HG02852 (cell line): ENCODE data around the gene LARGE1.

ENCODE experiments used
- ATAC-seq: cut with Tn5 transposase; IDR thresholded peaks from one replicate; pipeline ENCODE4 v1.9.1; 2021; ENCODE audit warnings: mild to moderate bottlenecking, moderate library complexity; ENCODE audit not compliant: unreplicated experiment

LARGE1 gene

DNA sequence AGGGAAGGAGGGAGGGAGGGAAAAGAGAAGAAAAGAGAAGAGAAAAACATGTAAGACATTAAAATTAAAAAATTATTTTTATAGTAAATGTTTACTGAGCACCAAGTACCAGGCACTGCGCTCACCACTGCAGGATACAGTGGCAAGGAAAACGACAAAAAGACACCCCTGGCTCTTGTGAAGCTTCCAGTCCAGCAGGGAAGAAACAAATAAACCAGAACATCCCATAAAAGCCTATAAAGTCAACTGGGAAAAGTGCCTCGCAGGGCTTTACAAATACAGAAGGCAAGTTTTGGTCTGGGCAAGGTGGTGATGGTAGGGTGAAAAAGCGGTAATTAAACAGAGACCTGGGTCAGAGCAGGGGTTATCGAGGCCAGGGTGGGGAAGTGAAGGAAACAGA is 33.6 kb downstream of the LARGE1 start:
- ATAC-seq = no peak

DNA sequence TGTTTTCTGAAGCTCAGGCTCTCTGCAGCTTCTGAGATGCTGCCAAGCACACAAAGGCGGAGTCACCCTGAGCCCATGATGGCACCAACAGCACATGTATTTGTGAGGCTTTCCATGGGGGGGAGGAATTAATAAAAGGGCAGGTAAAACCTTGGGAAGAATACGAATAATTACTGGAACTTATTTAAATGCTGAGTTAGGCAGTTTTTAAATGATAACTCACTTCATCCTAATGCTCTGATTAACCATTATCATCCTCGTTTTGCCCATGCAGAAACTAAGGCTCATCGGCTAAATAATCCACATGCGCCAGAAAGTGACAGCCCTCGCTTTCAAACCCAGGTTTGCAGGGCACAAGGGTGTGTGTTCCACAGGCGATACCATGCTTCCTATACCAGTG is 35.4 kb downstream of the LARGE1 start:
- ATAC-seq = no peak

DNA sequence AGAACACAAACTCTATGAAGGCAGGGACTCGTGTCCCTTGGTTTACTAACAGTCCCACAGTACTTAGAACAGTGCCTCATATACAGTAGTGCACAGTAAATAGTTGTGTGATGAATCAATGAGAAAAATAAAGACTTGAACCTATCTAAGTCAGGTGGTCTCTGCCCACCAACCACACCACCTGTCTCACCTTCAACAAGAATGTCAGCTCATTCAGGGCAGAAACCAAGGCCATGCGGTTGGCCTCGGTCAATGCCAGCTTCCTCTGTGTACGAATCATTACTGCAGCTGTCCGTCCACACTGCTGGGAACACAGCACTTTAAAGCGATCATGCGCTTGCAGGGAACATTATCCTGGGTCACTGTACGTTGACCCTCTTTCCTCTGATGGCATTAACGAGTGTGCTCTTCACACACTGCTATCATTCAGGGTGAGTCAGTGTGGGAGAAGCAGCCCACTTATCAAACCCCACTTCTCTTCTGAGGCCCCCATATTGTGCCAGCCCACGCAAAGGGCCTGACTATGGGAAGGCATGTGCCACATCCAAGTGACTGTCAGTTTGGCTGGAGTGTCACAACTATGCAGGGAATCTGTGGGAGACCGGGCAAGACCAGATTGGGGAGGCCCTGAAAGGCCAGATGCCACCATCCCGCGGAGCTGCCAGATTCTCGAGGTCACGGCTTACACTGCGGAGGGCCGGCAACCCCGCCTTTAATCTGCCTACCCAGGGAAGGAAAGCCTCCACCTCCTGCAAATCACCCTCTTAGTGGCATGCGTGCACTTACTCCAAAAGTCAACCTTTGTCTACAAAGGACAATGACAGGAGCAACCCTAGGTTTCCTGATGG is 36.1 kb downstream of the LARGE1 start:
- no peak for ATAC-seq

DNA sequence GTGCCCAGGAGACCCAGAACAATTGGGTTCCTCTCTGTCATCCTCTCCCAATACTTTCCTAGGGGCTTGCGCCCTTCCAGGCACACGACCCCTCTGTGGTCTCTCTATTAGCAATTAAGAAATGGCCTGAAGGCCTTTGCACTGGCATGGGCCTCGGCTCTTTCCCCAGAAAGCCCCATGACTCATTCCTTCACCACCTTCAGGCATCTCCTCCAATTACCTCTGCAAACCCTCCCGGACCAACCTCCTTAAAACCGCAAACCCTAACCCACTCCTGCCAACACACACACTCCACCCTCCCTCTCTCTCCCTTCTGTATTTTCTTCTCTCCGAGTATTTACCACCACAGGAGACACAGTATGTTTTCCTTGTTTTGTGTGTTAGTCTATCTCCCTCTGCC is 36.7 kb downstream of the LARGE1 start:
- ATAC-seq = no peak

DNA sequence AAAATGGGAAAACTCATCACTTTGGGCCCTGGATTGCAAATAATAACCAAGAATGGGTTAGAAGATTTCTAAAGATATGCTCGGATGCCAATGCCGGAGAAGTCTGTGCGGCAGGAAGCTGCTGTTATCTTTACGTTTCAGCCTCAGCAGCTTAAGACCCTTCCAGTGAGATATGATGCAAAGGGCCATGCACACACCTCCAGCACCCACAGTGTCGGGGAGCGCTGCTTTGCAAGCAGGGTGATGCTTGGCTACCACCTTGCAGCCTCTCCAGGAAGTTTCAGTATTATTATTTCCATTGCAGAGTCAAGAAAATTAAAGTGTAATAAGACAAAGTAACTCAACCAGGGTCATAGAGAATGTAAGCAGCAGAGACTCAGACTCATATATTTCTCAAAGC is 37.3 kb downstream of the LARGE1 start:
- no peak for ATAC-seq

DNA sequence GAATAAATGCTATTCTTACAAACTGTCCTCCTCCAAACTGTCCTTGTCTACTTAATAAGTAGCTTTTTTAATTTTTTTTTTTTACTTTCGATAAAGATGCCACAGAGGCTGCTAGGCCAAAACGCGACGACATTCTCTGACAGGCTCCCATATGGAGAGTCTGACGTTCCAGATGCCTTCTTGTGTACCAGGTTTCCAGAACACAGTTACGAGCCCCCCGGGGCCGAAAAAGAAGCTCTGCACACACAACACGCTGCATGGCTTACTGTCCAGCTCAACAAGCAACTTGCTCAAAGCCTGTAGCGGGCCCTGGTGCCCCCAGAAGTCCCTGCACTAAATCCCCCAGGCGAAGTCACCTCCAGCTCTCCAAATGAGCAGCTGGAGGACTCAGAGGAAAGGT is 39.3 kb downstream of the LARGE1 start:
- no peak for ATAC-seq

DNA sequence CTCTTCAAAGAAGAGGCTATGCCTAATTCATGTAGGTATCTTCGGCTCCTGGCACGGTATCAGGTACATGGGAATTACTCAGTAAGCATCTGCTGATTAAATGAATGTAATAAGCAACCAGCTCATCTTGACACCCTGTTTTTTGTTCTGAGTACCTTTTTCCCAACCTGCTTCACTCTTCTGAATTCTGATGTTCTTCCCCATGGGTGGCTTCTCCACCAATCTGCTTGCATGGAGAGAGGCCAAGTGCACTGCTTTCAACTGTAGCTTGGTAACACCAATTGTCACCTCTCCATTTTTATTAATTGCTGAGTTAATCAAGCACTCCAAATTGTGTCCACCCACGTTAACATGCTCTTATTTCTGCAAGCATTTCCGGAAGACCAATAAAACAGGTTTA is 40.5 kb downstream of the LARGE1 start:
- no peak for ATAC-seq

DNA sequence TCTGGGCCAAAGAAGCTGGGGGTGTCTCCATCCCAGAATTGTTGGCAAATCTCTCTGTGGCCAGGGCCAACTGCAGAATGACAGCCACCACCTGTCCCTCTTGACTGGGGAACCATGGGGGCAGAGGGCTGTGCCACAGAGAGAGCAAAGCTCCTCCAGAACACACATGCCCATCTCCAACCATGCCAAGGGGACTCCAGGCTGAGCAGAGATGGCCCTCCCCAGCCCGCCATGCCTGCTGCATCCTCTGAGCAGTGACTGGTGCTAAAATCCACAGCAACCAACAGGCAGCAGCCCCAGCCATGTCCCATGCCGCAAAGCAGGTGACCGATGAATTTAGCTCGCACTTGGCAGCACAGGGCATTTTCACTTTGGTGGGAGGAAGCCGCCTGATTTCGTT is 45.0 kb downstream of the LARGE1 start:
- ATAC-seq = no peak

DNA sequence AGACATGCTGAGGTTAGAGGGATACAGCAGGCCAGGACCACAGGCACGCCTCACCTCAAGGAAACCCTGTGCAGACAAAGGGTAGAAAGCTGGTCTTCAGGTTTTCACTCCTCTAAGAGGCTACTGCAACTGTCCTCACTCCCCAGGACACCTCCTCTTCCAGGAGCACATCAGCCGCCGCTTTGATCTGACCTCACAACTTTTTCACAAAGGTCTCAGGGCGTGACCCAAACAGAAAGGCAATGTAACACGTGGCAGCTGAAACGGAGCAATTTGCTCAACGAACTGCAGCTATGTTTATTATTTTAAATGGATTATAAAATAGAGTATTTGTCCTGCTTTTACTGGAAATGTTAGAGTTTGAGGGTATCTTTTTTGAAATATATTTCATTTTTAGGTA is 46.1 kb downstream of the LARGE1 start:
- ATAC-seq = no peak

DNA sequence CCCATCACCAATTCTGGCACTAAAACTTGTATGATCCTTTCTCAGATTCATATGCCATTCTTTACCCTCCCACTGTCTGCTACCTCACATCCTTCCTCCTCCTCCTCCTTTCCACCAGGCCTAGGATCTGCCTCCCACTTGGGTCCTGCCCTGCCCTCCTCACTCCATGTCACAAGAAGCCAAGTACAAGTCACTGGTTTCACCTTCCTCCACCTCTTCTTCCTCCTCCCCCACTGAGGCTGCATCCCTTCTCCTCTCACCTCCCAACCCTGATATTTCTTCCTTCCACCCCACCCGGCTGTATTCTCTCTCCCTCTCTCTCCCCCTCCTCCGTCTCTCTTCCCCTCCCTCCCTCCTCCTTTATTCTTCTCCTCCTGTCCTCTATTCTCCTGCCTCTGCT is 46.6 kb downstream of the LARGE1 start:
- no peak for ATAC-seq

DNA sequence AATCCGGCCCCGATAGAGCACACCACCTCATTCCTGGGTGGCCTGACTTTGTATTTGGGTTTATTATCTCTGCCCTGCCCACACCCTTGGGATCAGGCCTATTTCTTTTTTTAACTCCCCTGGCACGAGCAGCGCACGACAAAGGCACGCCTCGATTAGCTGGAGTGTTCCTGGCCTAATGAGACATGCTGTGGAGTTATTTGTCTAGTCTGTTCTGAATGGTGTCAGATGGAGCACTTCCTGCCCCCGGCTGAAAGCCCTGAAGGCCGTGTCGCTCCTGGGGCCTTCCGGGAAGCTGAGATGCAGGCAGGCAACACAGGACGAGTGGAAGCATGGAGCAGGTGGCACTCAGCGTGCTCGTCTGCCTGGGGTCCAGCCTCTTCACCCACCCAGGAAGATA is 47.1 kb downstream of the LARGE1 start:
- no peak for ATAC-seq

DNA sequence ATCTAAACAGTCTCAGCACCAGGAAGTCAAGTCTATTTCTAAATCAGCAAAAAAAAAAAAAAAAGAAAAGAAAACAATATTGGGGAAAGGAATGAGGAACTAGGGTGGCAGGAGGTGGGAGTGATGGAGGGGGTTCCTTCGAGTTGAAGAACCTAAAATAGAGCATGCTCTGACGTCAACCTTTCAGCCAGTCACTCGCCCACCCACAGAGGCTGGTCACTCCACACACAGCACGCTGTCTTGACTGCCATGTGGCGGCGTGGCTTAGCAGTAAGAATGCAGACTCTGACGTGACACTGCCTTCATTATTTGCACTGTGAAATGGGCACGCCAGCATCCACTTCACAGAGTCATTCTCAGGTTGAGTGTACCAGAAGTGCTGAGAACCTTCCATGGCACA is 48.3 kb downstream of the LARGE1 start:
- ATAC-seq = no peak

DNA sequence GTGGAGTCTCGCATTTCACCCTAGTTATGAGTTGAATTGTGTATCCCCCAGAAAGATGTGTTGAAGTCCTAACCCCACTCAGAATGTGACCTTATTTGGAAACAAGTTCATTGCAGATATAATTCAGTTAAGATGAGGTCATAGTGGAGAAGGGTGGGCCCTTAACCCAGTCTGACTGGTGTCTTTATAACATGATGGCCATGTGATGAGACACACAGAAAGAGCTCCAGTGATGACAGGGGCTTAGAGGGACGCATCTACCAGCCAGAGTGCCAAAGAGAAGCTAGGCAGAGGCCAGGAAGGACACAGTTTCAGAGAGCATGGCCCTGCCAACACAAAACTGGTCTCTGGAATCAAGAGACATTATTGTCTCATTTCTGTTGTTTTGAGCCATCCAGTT is 50.3 kb downstream of the LARGE1 start:
- no peak for ATAC-seq

DNA sequence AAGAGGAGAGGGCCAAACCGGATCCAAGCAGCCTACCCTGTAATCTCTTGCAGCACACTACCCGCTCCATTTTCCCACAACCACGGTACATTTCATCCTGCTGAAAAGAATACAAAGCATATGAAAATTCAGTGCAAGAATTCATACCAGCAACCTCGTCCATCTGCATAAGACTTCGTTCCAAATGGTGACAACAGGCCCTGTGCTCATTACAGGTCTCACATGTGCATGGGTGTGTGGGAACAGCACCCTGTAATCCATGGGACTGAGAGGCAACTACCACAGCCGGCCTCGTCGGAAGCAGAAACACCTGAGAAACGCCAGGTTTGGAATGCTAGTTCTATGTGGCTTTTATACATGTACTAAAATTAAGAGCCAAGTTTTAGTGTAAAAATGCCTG is 52.3 kb downstream of the LARGE1 start:
- no peak for ATAC-seq

DNA sequence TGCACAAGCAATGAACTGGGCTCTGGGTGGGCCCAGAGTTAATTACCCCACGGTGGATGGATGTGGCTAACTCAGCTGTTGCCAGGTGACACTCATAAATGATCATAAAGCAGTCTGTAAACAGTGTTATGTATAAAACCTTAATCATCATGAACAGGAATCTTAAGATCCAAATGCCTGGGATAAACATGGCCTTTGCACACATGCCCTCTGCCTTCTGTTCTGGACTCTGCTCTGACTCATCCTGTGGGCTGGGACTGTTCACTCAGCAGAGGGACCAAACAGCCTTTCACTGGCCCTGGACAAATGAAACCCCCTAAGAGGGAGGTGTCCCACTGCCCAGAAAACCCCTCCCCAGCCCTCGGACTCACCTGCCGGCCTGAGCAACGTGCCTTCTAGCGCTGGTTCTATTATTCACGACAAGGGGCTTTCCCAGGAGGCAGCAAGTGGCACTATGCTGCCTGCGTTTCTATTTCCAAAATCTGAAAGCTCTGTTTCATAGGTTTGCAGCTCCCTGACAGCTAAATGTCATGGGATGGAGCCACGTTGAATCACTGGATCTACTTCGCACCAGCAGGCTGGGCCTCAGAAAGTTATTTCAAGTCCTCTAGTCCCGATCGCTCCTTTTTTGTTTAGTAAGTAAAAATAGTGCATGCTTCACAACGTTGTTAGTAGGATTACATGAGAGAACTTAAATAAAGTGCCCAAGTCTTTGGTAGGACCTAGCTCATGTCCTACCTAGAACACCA is 53.0 kb downstream of the LARGE1 start:
- ATAC-seq = no peak

DNA sequence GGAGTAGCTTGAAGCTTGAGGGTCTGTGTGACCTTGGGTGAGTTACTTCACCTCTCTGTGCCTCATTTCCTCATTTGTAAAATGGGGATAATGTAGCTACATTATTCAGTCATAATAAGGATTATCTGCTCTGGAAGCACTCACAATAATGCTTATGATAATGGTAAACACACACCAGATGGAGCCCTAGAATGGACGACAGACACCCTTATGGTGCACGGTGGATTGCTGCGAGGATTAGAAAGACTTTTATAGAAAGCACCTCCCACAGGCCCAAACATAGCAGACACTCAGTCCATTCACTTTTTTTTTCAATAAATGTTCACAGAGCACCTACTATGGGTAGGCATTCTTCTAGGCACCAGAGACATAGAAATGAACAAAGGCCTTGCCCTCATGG is 53.8 kb downstream of the LARGE1 start:
- ATAC-seq = no peak

DNA sequence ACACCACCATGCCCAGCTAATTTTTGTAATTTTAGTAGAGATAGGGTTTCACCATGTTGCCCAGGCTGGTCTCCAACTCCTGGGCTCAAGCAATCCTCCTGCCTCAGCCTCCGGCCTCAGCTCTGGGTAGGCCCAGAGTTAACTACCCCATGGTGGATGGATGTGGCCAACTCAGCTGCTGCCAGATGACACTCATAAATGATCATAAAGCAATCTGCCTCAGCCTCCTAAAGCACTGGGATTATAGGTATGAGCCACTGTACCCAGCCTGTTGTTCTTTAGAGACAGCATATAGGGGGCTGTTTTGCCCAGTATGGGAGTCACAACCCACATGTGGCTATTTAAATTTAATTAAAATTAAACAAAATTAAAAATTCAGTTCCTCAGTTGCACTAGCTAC is 54.3 kb downstream of the LARGE1 start:
- no peak for ATAC-seq

DNA sequence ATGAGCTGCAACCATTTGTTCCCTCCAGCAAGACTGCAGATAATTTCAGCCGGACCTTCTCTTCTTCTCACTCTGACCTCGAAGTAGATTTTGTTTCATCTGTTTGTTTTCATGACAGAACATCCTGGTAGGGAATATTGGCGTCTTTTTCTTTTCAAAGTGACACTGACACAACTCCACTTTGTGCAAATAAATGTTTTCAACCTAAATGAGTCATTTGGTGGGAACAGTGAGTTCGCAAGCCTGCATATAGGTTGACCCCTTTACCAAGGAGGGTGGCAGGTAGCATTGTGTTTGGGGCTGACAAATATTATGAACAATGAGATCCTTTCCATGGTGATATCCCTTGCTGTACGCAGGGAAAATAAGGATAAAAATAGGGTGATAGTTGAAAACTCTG is 55.0 kb downstream of the LARGE1 start:
- ATAC-seq = no peak

DNA sequence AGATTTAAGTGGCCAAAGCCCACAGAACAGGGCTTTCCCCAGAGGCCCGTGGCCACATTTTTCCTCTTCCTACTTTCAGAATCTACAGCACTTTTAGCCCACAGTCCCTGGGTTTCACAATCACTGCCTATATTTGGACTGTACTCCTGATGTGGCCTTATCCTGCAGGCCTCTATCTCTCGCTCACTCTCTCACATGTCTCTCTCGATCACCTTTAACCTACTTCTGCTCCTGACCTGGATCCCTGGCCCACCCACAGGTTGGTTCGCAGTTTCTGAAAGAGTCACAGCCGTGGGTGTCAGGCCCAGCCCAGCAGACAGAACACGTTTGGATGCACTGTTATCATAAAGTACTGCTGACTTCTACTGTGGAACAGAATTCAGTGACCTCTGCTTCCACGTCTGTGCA is 55.5 kb downstream of the LARGE1 start:
- no peak for ATAC-seq

DNA sequence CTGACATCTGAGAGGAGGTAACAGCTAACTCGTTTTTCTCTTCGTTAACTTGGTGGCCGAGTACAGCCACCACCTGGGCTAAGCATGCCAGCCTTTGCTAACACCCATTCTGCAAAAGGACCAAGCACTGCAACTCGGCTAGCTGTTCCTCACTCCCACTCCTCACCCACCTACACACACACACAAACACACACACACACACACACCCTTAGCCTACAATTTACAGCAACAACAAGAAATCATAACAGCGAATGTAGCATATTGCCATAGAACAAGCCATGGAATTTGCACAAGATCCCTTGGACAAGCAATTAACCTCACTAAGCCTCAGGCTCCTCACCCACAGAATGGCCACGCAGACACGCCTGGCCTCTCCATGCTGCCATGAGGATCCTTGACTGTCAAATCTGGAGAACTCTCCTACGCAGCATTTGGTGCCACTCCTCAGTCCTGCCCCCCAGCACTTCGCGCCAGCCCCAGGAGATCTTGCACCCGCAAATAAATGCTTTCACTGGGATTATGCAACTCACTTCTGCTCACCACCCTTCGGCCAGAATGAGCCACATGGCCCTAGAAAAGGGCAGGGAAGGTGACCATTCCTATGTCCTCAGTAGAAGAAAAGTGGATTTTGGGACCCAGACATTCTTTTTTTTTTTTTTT is 58.9 kb downstream of the LARGE1 start:
- no peak for ATAC-seq

DNA sequence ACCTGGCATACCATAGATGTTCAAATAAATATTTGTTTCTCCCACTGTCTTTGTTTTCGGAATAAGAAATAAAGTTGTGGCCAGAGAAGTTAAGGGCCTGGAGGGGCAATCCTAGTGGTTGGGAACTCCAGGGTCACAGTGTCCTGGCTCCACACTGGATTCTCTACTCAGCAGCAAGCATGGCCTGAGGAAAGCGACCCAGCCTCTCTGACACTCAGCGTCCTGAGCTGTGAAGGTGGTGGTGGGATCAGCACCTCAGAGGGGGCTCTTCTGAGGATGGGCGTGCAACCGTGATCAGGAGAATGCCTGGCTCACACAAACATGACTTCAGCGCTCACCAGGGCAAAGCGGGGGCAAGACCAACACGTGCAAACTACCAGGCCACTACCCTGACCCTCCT is 59.9 kb downstream of the LARGE1 start:
- ATAC-seq = no peak

DNA sequence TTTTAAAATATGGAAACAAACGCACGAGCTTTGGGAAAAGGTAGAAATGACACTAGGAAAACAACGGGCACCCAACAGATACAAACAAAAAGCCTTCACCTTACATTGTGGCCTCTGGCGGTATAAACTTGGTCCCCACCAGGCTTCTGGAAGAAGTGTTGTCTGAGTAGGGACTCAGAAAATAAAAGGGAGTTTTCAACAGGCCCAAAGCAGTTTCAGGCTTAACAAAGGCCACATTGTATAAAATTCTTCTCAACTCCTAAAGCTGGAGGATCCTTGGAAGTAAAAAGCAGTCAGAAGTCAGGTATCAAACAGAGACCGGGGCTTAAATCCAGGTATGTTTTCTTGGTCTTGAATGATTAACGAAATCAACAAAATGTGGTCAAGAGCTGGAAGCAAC is 61.0 kb downstream of the LARGE1 start:
- ATAC-seq = no peak
